K562 (cell line): ENCODE data around the gene CFAP92. TPM values are rescaled to one million over a fixed set of nuclear protein-coding genes. Genes with fewer than 3 reads are reported as not detected.
A peak's percentile ranks its signal among the peaks of the same experiment; 100 is the strongest.

Experiments used
- BCOR ChIP-seq: fragments of 450-650 bp; IDR thresholded peaks from 2 replicates; pipeline ENCODE4 v1.6.1; 2016
- BRD9 ChIP-seq: fragments of 450-650 bp; IDR thresholded peaks from 2 replicates; pipeline ENCODE4 v1.6.1; 2018; ENCODE audit warnings: low read depth; ENCODE audit not compliant: partially characterized antibody
- CBFA2T3 ChIP-seq: fragments of 450-650 bp; IDR thresholded peaks from 2 replicates; pipeline ENCODE4 v1.6.1; 2017
- CBX1 ChIP-seq: sonication (generic); IDR thresholded peaks from 2 replicates; pipeline ENCODE4 v1.6.1; 2016; ENCODE audit warnings: antibody characterized with exemption, low read depth, mild to moderate bottlenecking
- E2F3 ChIP-seq: fragments of 250-450 bp; sonication (Bioruptor Pico); IDR thresholded peaks from 2 replicates; pipeline ENCODE4 v1.4.0; 2020; ENCODE audit warnings: mild to moderate bottlenecking
- ETS2 ChIP-seq: IDR thresholded peaks from 2 replicates; pipeline ENCODE4 v1.6.1; 2016; ENCODE audit warnings: borderline replicate concordance, missing genetic modification characterization, mild to moderate bottlenecking, moderate library complexity, missing compliant biosample characterization; ENCODE audit not compliant: poor library complexity, severe bottlenecking
- KLF13 ChIP-seq: fragments of 450-650 bp; IDR thresholded peaks from 2 replicates; pipeline ENCODE4 v1.6.1; 2016; ENCODE audit warnings: missing genetic modification characterization, low read depth, mild to moderate bottlenecking, missing compliant biosample characterization, moderate library complexity, borderline replicate concordance
- MEIS2 ChIP-seq: fragments of 450-650 bp; IDR thresholded peaks from 2 replicates; pipeline ENCODE4 v1.6.1; 2014; ENCODE audit warnings: mild to moderate bottlenecking; ENCODE audit not compliant: partially characterized antibody
- NCOR1 ChIP-seq: fragments of 450-650 bp; IDR thresholded peaks from 2 replicates; pipeline ENCODE4 v1.6.1; 2016; ENCODE audit warnings: mild to moderate bottlenecking, moderate library complexity
- PHB2 ChIP-seq: fragments of 450-650 bp; IDR thresholded peaks from 2 replicates; pipeline ENCODE4 v1.6.1; 2017; ENCODE audit warnings: low read depth
- PHF8 ChIP-seq: fragments of 200-600 bp; sonication (generic); IDR thresholded peaks from 2 replicates; pipeline ENCODE4 v1.6.1; 2012; ENCODE audit warnings: mixed run types, mild to moderate bottlenecking, inconsistent platforms, low read length, moderate library complexity, borderline replicate concordance
- PHTF2 ChIP-seq: fragments of 250-450 bp; sonication (Bioruptor Pico); IDR thresholded peaks from 2 replicates; pipeline ENCODE4 v1.5.0; 2021; ENCODE audit warnings: mild to moderate bottlenecking
- PML ChIP-seq: IDR thresholded peaks from 2 replicates; pipeline ENCODE4 v1.6.1; 2012; ENCODE audit warnings: low read length, inconsistent platforms
- RBM25 ChIP-seq: fragments of 200-400 bp; formaldehyde crosslinking; IDR thresholded peaks from 2 replicates; pipeline ENCODE4 v1.6.1; 2018; ENCODE audit warnings: low read length, low read depth, moderate library complexity; ENCODE audit not compliant: severe bottlenecking
- RFX7 ChIP-seq: fragments of 250-450 bp; sonication (Bioruptor Pico); IDR thresholded peaks from 2 replicates; pipeline ENCODE4 v1.5.1; 2021; ENCODE audit warnings: mild to moderate bottlenecking
- RHOXF2B ChIP-seq: fragments of 250-450 bp; sonication (Bioruptor Pico); conservative IDR thresholded peaks from 2 replicates; pipeline ENCODE4 v1.5.1; 2021
- TCF3 ChIP-seq: sonication (generic); formaldehyde crosslinking; IDR thresholded peaks from 2 replicates; pipeline ENCODE4 v1.4.0; 2020; ENCODE audit warnings: mild to moderate bottlenecking, missing genetic modification reagents
- TEAD4 ChIP-seq, 2 experiments: sonication (generic) in 1 of 2; formaldehyde crosslinking in 1 of 2; IDR thresholded peaks; 2 replicates each; pipeline versions ENCODE4 v1.6.1 to v1.8.0; 2012 to 2022; ENCODE audit warnings: borderline replicate concordance in 1 of 2, inconsistent platforms in 1 of 2, low read length in 1 of 2, mild to moderate bottlenecking in 1 of 2, missing genetic modification reagents in 1 of 2
- TRIM24 ChIP-seq, 2 experiments: fragments of 450-650 bp; IDR thresholded peaks; 2 replicates each; pipeline ENCODE4 v1.6.1; 2016
- ZBTB43 ChIP-seq: sonication (generic); formaldehyde crosslinking; IDR thresholded peaks from 2 replicates; pipeline ENCODE4 v1.8.0; 2023; ENCODE audit warnings: mild to moderate bottlenecking, missing genetic modification reagents
- ZBTB8A ChIP-seq: fragments of 450-650 bp; IDR thresholded peaks from 2 replicates; pipeline ENCODE4 v1.6.1; 2018; ENCODE audit warnings: mild to moderate bottlenecking, moderate library complexity; ENCODE audit not compliant: partially characterized antibody
- ZNF121 ChIP-seq: sonication (generic); formaldehyde crosslinking; conservative IDR thresholded peaks from 2 replicates; pipeline ENCODE4 v1.8.0; 2022; ENCODE audit warnings: missing genetic modification reagents
- ZNF143 ChIP-seq: sonication (generic); formaldehyde crosslinking; IDR thresholded peaks from 2 replicates; pipeline ENCODE4 v1.9.0; 2022; ENCODE audit warnings: mild to moderate bottlenecking, missing genetic modification reagents
- ZNF253 ChIP-seq: fragments of 250-450 bp; sonication (Bioruptor Pico); conservative IDR thresholded peaks from 2 replicates; pipeline ENCODE4 v1.6.1; 2021; ENCODE audit warnings: mild to moderate bottlenecking
- ZNF518B ChIP-seq: fragments of 250-450 bp; sonication (Bioruptor Pico); IDR thresholded peaks from 2 replicates; pipeline ENCODE4 v1.5.0; 2021; ENCODE audit warnings: mild to moderate bottlenecking, moderate library complexity
- ZNF699 ChIP-seq: fragments of 250-450 bp; sonication (Bioruptor Pico); IDR thresholded peaks from 2 replicates; pipeline ENCODE4 v1.8.0; 2021; ENCODE audit warnings: mild to moderate bottlenecking, moderate library complexity; ENCODE audit not compliant: insufficient replicate concordance
- polyA plus RNA-seq, 8 experiments: library from polyadenylated mRNA; depleted of rRNA in 4 of 8; stranded (reverse) in 5 of 8; unstranded in 3 of 8; fragments of >200 nt; fragmentation: Nextera tagmentation in 2 of 8; fragmentation: Illumina TruSeq in 1 of 8; extraction: Ambion mirVana in 2 of 8; extraction: Trizol in 1 of 8; gene quantifications; 2 replicates each; pipeline versions ENCODE4 v1.2.1 to v1.2.3, GENCODE V29; 2011 to 2014; ENCODE audit warnings: inconsistent platforms in 1 of 8, missing spikeins in 1 of 8
- total RNA-seq, 7 experiments: library from RNA; depleted of rRNA in 6 of 7; stranded (reverse); fragments of >200 nt in 6 of 7; fragmentation: Illumina TruSeq in 2 of 7; extraction: Trizol in 2 of 7; gene quantifications; 2 replicates each; pipeline versions ENCODE4 v1.2.1 to v1.2.3, GENCODE V29; 2011 to 2021; ENCODE audit warnings: low replicate concordance in 1 of 7

CFAP92 gene
- total and polyA plus RNA-seq, 9 of the 15 experiments (the other 6 are each of a cell fraction or from before 2014, with no cell fraction given), result 0.06 to 0.62 (median 0.36) TPM

- no peak for TF ChIP-seq ZBTB43 (CRISPR knock-in tag)
- no peak for TF ChIP-seq ETS2 (tag)
- TF ChIP-seq CBX1, result no peak
- TF ChIP-seq PML, result no peak
- TF ChIP-seq TEAD4 (IDR thresholded peaks at IDR 0.05; ENCODE audit: low read length), result peak; percentile 50
- no peak for TF ChIP-seq TEAD4 (CRISPR knock-in tag; IDR thresholded peaks at IDR 0.05; ENCODE audit: borderline replicate concordance)
- no peak for TF ChIP-seq BRD9
- no peak for TF ChIP-seq E2F3 (CRISPR knock-in tag)
- no peak for TF ChIP-seq ZNF121 (CRISPR knock-in tag)
- TF ChIP-seq RHOXF2B (CRISPR knock-in tag), result no peak
- TF ChIP-seq TRIM24 (IDR thresholded peaks at IDR 0.05), result peak; percentile 40 to 41; a peak in 2 of 4 replicates
- TF ChIP-seq ZNF699 (CRISPR knock-in tag), result no peak
- no peak for TF ChIP-seq ZBTB8A
- TF ChIP-seq TCF3 (CRISPR knock-in tag), result peak; percentile 57; the same call in 1 of the 2 replicates
- no peak for TF ChIP-seq PHB2
- 0 out of 2 replicates have a peak, but pooled peaks have one; percentile 15 for TF ChIP-seq BCOR
- no peak for TF ChIP-seq PHTF2 (CRISPR knock-in tag)
- TF ChIP-seq MEIS2, result peak; percentile 19
- no peak for TF ChIP-seq RFX7 (CRISPR knock-in tag)
- TF ChIP-seq KLF13, result no peak
- TF ChIP-seq ZNF143 (CRISPR knock-in tag), result no peak
- peak; percentile 82 for TF ChIP-seq CBFA2T3
- TF ChIP-seq PHF8, result no peak
- peak; percentile 36 for TF ChIP-seq RBM25
- TF ChIP-seq ZNF518B (CRISPR knock-in tag), result no peak
- peak; percentile 43; the same call in 1 of the 2 replicates for TF ChIP-seq NCOR1
- no peak for TF ChIP-seq ZNF253
Measured at GRCh38 chr3:129022114-129023007, 28.5 kb upstream of the CFAP92 start (continued).
